Loucy (cell line): ENCODE measurements around the gene PTGR2.

Experiments
- H2AFZ ChIP-seq: fragments of 200-600 bp; sonication (generic); 2 replicates; pipeline ENCODE4 v1.6.0; 2016; ENCODE audit warnings: antibody characterized with exemption, mild to moderate bottlenecking, low read length, moderate library complexity
- H3F3A ChIP-seq: fragments of 200-600 bp; 2 replicates; pipeline ENCODE4 v1.6.0; 2016; ENCODE audit warnings: antibody characterized with exemption, low read depth, mild to moderate bottlenecking
- H3K27me3 ChIP-seq: fragments of 200-600 bp; sonication (generic); 2 replicates; pipeline ENCODE4 v1.6.1; 2014; ENCODE audit warnings: low read length, mild to moderate bottlenecking; ENCODE audit not compliant: insufficient read depth, poor library complexity, severe bottlenecking
- H3K36me3 ChIP-seq: fragments of 200-600 bp; sonication (generic); 2 replicates; pipeline ENCODE4 v1.6.1; 2016; ENCODE audit warnings: low read length; ENCODE audit not compliant: insufficient read depth
- H3K4me1 ChIP-seq: fragments of 200-600 bp; sonication (generic); 2 replicates; pipeline ENCODE4 v1.5.1; 2014; ENCODE audit warnings: low read length, mild to moderate bottlenecking; ENCODE audit not compliant: insufficient read depth, poor library complexity, severe bottlenecking
- H3K4me2 ChIP-seq: fragments of 200-600 bp; sonication (generic); 2 replicates; pipeline ENCODE4 v1.6.0; 2014; ENCODE audit warnings: antibody characterized with exemption, low read length, low read depth, mild to moderate bottlenecking; ENCODE audit not compliant: poor library complexity, severe bottlenecking
- H3K4me3 ChIP-seq: fragments of 200-600 bp; sonication (generic); 2 replicates; pipeline ENCODE4 v1.5.1; 2014; ENCODE audit warnings: low read length, mild to moderate bottlenecking, mixed read lengths; ENCODE audit not compliant: poor library complexity, severe bottlenecking
- H3K79me2 ChIP-seq: fragments of 200-600 bp; sonication (generic); 2 replicates; pipeline ENCODE4 v1.6.1; 2014; ENCODE audit warnings: low read length; ENCODE audit not compliant: insufficient read depth
- H3K9ac ChIP-seq: fragments of 200-600 bp; sonication (generic); 2 replicates; pipeline ENCODE4 v1.6.0; 2014; ENCODE audit warnings: mild to moderate bottlenecking, low read depth, low read length, moderate library complexity; ENCODE audit not compliant: poor library complexity, severe bottlenecking
- H3K9me2 ChIP-seq: fragments of 200-600 bp; sonication (generic); replicated peaks from 2 replicates; pipeline ENCODE4 v1.6.1; 2016; ENCODE audit warnings: low read depth, low read length, mixed read lengths
- H3K9me3 ChIP-seq: fragments of 200-600 bp; sonication (generic); 2 replicates; pipeline ENCODE4 v1.6.1; 2014; ENCODE audit warnings: mild to moderate bottlenecking, antibody characterized with exemption, low read length, low read depth; ENCODE audit not compliant: insufficient read depth
- H4K20me1 ChIP-seq: fragments of 200-600 bp; sonication (generic); 2 replicates; pipeline ENCODE4 v1.6.0; 2014; ENCODE audit warnings: antibody characterized with exemption, low read length, mild to moderate bottlenecking; ENCODE audit not compliant: insufficient read depth, poor library complexity, severe bottlenecking
- EZH2phosphoT487 ChIP-seq: fragments of 200-600 bp; IDR thresholded peaks from 2 replicates; pipeline ENCODE4 v1.6.1; 2018; ENCODE audit warnings: antibody characterized with exemption, mild to moderate bottlenecking, moderate library complexity, borderline replicate concordance
- TF ChIP-seq, protein P1 (sequence below): fragments of 200-600 bp; sonication (generic); conservative IDR thresholded peaks from 2 replicates; pipeline ENCODE4 v1.5.1; 2014; ENCODE audit warnings: mild to moderate bottlenecking, antibody characterized with exemption, low read length

PTGR2 gene

GRCh38 chr14:73877790-73878189 lies 26.2 kb downstream of the PTGR2 start:
- Histone ChIP-seq H3K9me2 (no peaks in the 10 kb centered on the region), H3K36me3 (no peaks in the 10 kb centered on the region), H3K4me2 (no peak overlapping the region), H3K9ac (no peak overlapping the region), H3K79me2 (no peaks in the 10 kb centered on the region), H3K4me1 (no peaks in the 10 kb centered on the region), H3K9me3 (no peaks in the 10 kb centered on the region), H4K20me1 (no peaks in the 10 kb centered on the region), H3F3A (no peaks in the 10 kb centered on the region), H3K4me3 (no peak overlapping the region), H2AFZ (no peak overlapping the region), H3K27me3 (no peaks in the 10 kb centered on the region)
- TF ChIP-seq, protein P1, sequence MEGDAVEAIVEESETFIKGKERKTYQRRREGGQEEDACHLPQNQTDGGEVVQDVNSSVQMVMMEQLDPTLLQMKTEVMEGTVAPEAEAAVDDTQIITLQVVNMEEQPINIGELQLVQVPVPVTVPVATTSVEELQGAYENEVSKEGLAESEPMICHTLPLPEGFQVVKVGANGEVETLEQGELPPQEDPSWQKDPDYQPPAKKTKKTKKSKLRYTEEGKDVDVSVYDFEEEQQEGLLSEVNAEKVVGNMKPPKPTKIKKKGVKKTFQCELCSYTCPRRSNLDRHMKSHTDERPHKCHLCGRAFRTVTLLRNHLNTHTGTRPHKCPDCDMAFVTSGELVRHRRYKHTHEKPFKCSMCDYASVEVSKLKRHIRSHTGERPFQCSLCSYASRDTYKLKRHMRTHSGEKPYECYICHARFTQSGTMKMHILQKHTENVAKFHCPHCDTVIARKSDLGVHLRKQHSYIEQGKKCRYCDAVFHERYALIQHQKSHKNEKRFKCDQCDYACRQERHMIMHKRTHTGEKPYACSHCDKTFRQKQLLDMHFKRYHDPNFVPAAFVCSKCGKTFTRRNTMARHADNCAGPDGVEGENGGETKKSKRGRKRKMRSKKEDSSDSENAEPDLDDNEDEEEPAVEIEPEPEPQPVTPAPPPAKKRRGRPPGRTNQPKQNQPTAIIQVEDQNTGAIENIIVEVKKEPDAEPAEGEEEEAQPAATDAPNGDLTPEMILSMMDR, result no peak
- TF ChIP-seq EZH2phosphoT487, result no peak

DNA sequence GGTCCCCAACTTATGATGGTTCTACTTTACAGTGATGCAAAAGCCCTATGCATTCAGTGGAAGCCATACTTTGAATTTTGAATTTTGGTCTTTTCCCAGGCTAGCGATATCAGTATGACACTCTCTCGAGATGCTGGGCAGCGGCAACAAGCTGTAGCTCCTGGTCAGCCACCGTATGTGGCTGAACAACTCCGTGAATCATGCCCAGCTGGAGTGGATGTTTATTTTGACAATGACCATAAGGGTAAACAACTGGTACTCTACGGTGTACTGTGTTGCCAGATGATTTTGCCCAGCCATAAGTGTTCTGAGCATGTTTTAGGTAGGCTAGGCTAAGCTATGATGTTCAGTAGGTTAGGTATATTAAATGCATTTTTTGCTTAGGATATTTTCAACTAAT lies 26.8 kb downstream of the PTGR2 start:
- Histone ChIP-seq H2AFZ (no peak overlapping the region), H3K4me3 (no peak overlapping the region), H4K20me1 (no peaks in the 10 kb centered on the region), H3K36me3 (no peaks in the 10 kb centered on the region), H3F3A (no peaks in the 10 kb centered on the region), H3K9me2 (no peaks in the 10 kb centered on the region), H3K79me2 (no peaks in the 10 kb centered on the region), H3K4me1 (no peaks in the 10 kb centered on the region), H3K4me2 (no peak overlapping the region), H3K9ac (no peak overlapping the region), H3K27me3 (no peaks in the 10 kb centered on the region), H3K9me3 (no peaks in the 10 kb centered on the region)
- TF ChIP-seq, protein P1, result no peak
- TF ChIP-seq EZH2phosphoT487, result no peak

DNA sequence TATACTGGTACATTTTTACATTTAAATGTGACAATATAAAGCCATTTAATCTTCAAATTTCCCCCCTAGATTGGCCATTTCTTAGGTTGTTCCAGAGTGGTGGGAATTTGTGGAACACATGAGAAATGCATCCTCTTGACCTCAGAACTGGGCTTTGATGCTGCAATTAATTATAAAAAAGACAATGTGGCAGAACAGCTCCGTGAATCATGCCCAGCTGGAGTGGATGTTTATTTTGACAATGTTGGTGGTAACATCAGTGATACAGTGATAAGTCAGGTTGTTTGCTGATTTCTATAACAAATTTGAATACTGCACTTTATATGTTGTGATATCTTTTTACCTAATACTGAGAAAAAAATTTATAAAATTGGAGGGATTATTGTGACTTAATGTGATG lies 27.4 kb downstream of the PTGR2 start:
- Histone ChIP-seq H3F3A (no peaks in the 10 kb centered on the region), H3K4me1 (no peaks in the 10 kb centered on the region), H3K9me3 (no peaks in the 10 kb centered on the region), H2AFZ (no peak overlapping the region), H3K9me2 (no peaks in the 10 kb centered on the region), H3K9ac (no peak overlapping the region), H4K20me1 (no peaks in the 10 kb centered on the region), H3K4me2 (no peak overlapping the region), H3K79me2 (no peaks in the 10 kb centered on the region), H3K4me3 (no peak overlapping the region), H3K36me3 (no peaks in the 10 kb centered on the region), H3K27me3 (no peaks in the 10 kb centered on the region)
- TF ChIP-seq, protein P1, result no peak
- no peak for TF ChIP-seq EZH2phosphoT487
